ENCODE measurements around the gene FLRT2.

FLRT2 gene

GRCh38 chr14:85572011-85572410, 42.1 kb downstream of the FLRT2 start:
- TF ChIP-seq CTCF (IDR thresholded peaks at IDR 0.05): no peak

GRCh38 chr14:85572845-85573244, 42.9 kb downstream of the FLRT2 start:
- TF ChIP-seq CTCF (IDR thresholded peaks at IDR 0.05): no peak

GRCh38 chr14:85573406-85573805, 43.5 kb downstream of the FLRT2 start:
- TF ChIP-seq CTCF (IDR thresholded peaks at IDR 0.05): no peak

- no peak for TF ChIP-seq CTCF (IDR thresholded peaks at IDR 0.05)
Observed at GRCh38 chr14:85574853-85575616, 45.1 kb downstream of the FLRT2 start.

GRCh38 chr14:85575617-85575898, 45.6 kb downstream of the FLRT2 start:
- no peak for TF ChIP-seq CTCF (IDR thresholded peaks at IDR 0.05)

GRCh38 chr14:85576218-85576617, 46.3 kb downstream of the FLRT2 start:
- no peak for TF ChIP-seq CTCF (IDR thresholded peaks at IDR 0.05)

GRCh38 chr14:85576848-85577542, 47.1 kb downstream of the FLRT2 start:
- TF ChIP-seq CTCF (IDR thresholded peaks at IDR 0.05): no peak

Measured in LNCAP (cell line).